ENCODE data around the gene UMODL1.

The UMODL1 gene

DNA sequence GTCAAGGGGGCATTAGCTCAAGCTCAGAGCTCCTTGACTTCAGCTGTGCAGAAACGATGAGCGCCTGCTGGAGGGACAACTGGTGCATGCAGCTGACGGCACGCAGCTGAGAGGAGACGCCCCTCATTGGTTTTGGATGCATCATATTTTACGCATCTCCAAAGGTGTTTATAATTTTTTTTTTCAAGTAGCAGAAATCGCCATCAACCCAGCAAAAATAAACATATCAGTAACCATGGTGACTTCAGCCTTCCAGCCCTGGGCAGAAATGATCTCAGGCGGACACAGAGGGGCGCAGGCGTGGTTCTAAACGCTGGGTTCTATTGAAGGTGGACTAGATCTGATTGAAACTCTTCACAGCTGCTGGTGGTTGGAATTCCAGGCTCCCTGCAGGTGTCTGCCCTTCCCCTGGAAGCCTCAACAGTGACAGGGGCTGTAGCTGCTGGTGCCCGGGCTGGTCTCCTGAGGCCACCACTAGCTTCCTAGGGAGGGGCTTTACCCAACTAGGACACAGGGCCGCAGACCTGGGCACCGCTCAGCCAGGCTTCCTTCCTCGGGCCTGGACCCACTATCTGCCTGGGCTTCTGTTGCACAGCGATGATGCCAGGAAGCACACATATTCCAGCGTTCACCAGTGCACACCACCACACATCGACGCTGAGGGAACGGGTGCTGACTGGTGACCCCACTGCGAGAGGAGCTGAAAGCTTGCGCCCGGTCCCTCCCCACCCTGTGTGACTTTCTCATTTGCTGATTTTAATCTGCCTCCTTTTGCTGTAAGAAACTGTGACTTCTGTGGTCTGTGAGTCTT, 84.1 kb downstream of the UMODL1 start:
- no peak overlapping the region for H3K4me3 ChIP-seq (ENCODE audit: low read depth, low read length)
- TF ChIP-seq, protein P1, sequence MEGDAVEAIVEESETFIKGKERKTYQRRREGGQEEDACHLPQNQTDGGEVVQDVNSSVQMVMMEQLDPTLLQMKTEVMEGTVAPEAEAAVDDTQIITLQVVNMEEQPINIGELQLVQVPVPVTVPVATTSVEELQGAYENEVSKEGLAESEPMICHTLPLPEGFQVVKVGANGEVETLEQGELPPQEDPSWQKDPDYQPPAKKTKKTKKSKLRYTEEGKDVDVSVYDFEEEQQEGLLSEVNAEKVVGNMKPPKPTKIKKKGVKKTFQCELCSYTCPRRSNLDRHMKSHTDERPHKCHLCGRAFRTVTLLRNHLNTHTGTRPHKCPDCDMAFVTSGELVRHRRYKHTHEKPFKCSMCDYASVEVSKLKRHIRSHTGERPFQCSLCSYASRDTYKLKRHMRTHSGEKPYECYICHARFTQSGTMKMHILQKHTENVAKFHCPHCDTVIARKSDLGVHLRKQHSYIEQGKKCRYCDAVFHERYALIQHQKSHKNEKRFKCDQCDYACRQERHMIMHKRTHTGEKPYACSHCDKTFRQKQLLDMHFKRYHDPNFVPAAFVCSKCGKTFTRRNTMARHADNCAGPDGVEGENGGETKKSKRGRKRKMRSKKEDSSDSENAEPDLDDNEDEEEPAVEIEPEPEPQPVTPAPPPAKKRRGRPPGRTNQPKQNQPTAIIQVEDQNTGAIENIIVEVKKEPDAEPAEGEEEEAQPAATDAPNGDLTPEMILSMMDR (IDR thresholded peaks at IDR 0.05; ENCODE audit: borderline replicate concordance, insufficient read depth, low read depth, low read length): no peak

DNA sequence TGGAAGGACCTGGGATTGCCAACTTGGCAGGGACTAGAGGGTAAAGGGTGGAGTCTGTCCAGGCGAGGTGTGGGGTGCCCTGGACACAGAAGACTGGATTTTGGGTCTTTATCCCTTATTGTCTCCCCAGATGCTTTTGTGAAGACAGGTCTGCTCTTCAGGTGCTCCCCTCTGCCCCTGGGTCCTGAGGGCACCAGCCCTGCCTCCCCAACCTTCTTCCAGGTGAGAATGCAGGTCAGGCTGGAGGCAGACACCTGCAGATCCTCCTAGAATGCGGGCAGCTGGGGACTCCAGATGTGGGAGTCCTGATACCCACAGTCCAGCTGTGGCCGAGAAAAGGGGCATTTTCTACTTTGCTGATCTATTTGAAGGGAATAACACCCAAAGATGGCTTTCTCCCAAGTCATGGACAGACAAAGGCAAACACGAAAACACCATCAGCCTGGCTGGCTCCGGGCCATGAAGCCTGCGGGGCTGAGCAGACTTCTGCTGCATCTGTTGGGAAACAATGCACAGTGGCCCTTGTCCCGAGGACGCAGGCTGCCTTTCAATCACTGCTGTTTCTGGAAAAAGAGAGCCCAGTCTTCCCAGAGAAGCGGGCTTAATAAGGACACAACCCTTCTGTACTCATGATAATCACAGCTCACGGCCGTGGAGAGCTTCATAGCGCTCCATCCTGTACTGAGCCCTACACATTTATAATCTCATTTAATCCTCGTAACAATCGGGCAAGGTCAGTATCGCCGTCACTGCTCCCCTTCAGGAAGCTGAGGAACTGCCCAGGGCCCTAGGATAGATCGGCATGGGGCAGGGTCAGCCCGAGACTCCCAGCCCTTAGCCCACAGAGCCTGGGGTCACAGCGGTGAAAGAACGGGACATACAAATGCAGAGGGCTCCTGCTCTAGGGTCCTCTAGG, 85.8 kb downstream of the UMODL1 start:
- TF ChIP-seq, protein P1 (IDR thresholded peaks at IDR 0.05; ENCODE audit: borderline replicate concordance, insufficient read depth, low read depth, low read length): no peak

DNA sequence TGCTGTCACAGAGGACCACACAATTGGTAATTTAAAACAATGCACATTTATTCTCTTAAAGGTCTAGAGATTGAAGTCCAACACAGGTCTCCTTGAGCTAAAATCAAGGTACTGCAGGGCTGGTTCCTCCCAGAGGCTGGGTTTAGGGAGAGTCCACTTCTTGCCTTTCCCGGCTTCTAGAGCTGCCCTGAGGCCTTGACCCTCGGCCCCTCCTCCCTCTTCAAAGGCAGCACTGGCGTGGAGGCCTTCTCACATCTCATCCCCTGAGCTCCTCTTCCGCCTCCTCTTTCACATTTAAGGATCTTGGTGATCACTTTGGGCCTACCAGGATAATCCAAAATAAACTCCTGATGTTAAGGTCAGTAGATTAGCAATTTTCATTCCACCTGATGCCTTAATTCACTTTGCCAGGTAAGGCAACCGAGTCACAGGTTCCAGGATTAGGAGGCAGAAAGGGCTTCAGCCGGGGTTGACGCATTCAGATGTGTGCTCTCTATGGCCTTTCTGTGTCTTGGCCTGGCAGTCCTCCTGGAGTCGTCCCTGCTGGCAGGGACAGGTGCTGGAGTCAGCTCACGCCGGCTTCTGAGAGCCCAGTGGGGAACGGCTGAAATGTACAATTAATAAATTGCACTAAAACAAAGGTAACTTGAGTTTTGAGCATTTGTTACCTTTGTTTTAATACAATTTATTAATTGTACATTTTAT, 86.6 kb downstream of the UMODL1 start:
- TF ChIP-seq, protein P1 (IDR thresholded peaks at IDR 0.05; ENCODE audit: borderline replicate concordance, insufficient read depth, low read depth, low read length): no peak
- no peak overlapping the region for H3K4me3 ChIP-seq (ENCODE audit: low read depth, low read length)

More for the DNA sequence above, 85.8 kb downstream of the UMODL1 start:
- H3K4me3 ChIP-seq (ENCODE audit: low read depth, low read length): no peak overlapping the region

DNA sequence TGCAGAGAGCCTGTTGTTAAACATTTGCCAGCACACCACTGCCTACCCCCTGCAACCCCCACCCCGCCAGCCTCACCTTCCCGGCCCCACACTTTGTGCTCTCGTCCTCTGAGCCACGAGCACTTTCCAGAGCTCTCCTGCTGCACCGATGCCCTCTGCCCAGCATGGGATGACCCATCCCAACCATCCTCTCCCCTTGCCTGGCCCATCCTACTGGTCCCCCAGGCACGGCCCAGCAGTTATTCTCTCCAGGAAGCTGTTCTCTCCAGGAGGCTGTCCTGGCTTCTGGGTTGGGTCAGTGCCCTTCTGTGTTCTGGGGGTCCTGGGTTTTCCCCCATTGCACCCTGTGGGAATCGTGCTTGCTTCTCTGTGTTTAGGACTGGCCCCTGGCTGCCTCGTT, 87.7 kb downstream of the UMODL1 start:
- TF ChIP-seq, protein P1 (IDR thresholded peaks at IDR 0.05; ENCODE audit: borderline replicate concordance, insufficient read depth, low read depth, low read length): no peak
- H3K4me3 ChIP-seq (ENCODE audit: low read depth, low read length): no peak overlapping the region

DNA sequence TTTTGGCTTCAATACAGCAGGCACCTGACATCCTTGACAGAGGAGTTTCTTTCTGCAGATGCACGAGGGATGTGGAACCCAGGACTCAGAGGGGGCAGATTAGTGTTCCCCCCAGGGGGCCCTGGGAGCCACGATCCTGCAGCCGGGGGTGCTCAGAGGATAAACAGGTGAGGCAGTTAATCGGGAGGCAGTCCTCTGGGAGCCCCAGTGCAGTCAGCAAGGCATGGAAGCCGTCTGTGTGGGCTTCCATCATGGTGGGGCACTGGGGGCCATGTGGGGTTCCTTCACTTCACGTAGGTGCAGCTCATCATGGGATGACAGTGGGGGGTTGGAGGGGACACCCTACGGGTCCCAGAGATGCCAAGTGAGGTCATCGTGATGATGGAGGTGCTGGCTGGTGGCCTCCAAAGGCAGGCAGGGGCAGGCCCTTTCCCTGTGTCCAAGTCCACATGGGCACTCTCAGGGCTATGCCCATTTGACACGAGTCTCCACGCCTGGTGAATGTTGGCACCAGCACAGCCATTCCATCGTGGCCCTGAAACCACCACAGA, 88.5 kb downstream of the UMODL1 start:
- TF ChIP-seq, protein P1 (IDR thresholded peaks at IDR 0.05; ENCODE audit: borderline replicate concordance, insufficient read depth, low read depth, low read length): no peak
- no peak overlapping the region for H3K4me3 ChIP-seq (ENCODE audit: low read depth, low read length)

DNA sequence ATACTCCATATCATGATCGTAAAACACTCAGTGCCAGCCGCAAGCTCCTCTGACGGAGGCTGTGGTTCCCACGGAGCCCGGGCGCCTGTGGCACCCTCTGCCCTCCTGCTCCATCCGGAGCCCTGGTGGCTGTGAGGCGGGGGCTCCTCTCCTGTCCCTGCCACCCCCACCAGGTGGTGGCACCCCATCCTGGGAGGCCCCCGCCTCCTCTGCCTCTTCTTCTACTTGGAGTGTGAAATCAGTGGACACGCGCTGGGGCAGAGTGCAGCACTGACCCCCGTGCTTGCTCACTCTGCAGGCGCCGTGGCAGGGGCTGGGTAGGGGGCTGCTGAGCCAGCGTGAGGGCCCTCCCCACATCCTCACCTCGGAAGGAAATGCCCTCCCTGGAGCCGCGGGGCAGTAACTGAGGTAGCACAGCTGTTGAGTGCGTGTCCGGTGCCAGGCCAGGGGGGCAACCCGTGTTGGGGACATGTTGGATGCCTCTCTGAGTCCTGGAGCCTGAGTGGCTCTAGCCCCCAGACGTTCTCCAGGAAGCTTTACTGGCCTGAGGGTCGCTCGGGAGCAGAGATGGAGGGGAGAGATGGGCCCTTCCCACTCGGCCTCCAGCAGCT, 89.1 kb downstream of the UMODL1 start:
- TF ChIP-seq, protein P1 (IDR thresholded peaks at IDR 0.05; ENCODE audit: borderline replicate concordance, insufficient read depth, low read depth, low read length): no peak
- H3K4me3 ChIP-seq (ENCODE audit: low read depth, low read length): no peak overlapping the region
